Measurements from ENCODE around the gene SH3RF3. TPM values are rescaled to one million over a fixed set of nuclear protein-coding genes. Genes with fewer than 3 reads are reported as not detected.

The SH3RF3 gene
- total and polyA plus RNA-seq, 2 donors (not counting 1 experiment from before 2014, with no cell fraction given), result 8.3 to 10.1 TPM

GRCh38 chr2:109331896-109332848 lies 203.2 kb downstream of the SH3RF3 start:
- Histone ChIP-seq H3K4me1 (ENCODE audit: control insufficient read depth, extremely low read depth, insufficient read depth, low read length) (peaks cover 46% of the 10 kb centered on the region), H3K9ac (ENCODE audit: insufficient read depth, low read length) (peak overlapping the region; percentile 51), H3K27ac (ENCODE audit: insufficient read depth, low read length) (peak overlapping the region; percentile 67), H3K9me3 (ENCODE audit: control insufficient read depth, insufficient read depth, low read depth, low read length) (no peaks in the 10 kb centered on the region), H4K20me1 (ENCODE audit: control insufficient read depth, extremely low read depth, insufficient read depth, low read length) (no peaks in the 10 kb centered on the region), H2AFZ (ENCODE audit: low read length) (no peak overlapping the region), H3K4me3 (replicated peaks in 1 of 4; ENCODE audit: control extremely low read depth in 1 of 4, insufficient read depth in 1 of 4, low read depth in 3 of 4, low read length in 4 of 4) (no peak overlapping the region), H3K4me2 (ENCODE audit: extremely low read depth, insufficient read depth, low read length) (peak overlapping the region; percentile 70), H3K27me3 (ENCODE audit: control insufficient read depth, insufficient read depth, low read length) (no peaks in the 10 kb centered on the region), H3K79me2 (ENCODE audit: control insufficient read depth, insufficient read depth, low read length) (peaks cover 27% of the 10 kb centered on the region), H3K36me3 (ENCODE audit: control insufficient read depth, insufficient read depth, low read length) (no peaks in the 10 kb centered on the region)
- no peak for TF ChIP-seq CTCF (conservative IDR thresholded peaks at IDR 0.05 in 1 of 2, IDR thresholded peaks at IDR 0.05 in 1 of 2; ENCODE audit: low read depth in 1 of 2, low read length in 2 of 2)
- TF ChIP-seq EZH2 (IDR thresholded peaks at IDR 0.05; ENCODE audit: low read length, missing control alignments), result no peak
- peak; percentile 87 to 95 for DNase-seq (ENCODE audit: low read depth in 2 of 2)

- Histone ChIP-seq H4K20me1 (ENCODE audit: control insufficient read depth, extremely low read depth, insufficient read depth, low read length) (no peaks in the 10 kb centered on the region), H3K36me3 (ENCODE audit: control insufficient read depth, insufficient read depth, low read length) (no peaks in the 10 kb centered on the region), H3K4me1 (ENCODE audit: control insufficient read depth, extremely low read depth, insufficient read depth, low read length) (peaks cover 49% of the 10 kb centered on the region), H3K9me3 (ENCODE audit: control insufficient read depth, insufficient read depth, low read depth, low read length) (no peaks in the 10 kb centered on the region), H3K27me3 (ENCODE audit: control insufficient read depth, insufficient read depth, low read length) (no peaks in the 10 kb centered on the region), H3K4me2 (ENCODE audit: extremely low read depth, insufficient read depth, low read length) (peak overlapping the region; percentile 0), H2AFZ (ENCODE audit: low read length) (no peak overlapping the region), H3K79me2 (ENCODE audit: control insufficient read depth, insufficient read depth, low read length) (peaks cover 32% of the 10 kb centered on the region), H3K4me3 (replicated peaks in 1 of 4; ENCODE audit: control extremely low read depth in 1 of 4, insufficient read depth in 1 of 4, low read depth in 3 of 4, low read length in 4 of 4) (no peak overlapping the region), H3K9ac (ENCODE audit: insufficient read depth, low read length) (no peak overlapping the region), H3K27ac (ENCODE audit: insufficient read depth, low read length) (peak overlapping the region; percentile 67)
- no peak for TF ChIP-seq CTCF (conservative IDR thresholded peaks at IDR 0.05 in 1 of 2, IDR thresholded peaks at IDR 0.05 in 1 of 2; ENCODE audit: low read depth in 1 of 2, low read length in 2 of 2)
- no peak for TF ChIP-seq EZH2 (IDR thresholded peaks at IDR 0.05; ENCODE audit: low read length, missing control alignments)
- DNase-seq (ENCODE audit: low read depth in 2 of 2), result no peak
Measured at GRCh38 chr2:109332880-109333279, 203.9 kb downstream of the SH3RF3 start.

GRCh38 chr2:109333414-109334210 lies 204.6 kb downstream of the SH3RF3 start:
- peak overlapping the region; percentile 67 for H3K27ac ChIP-seq (ENCODE audit: insufficient read depth, low read length)
- no peak overlapping the region for H3K9ac ChIP-seq (ENCODE audit: insufficient read depth, low read length)
- no peak overlapping the region for H3K4me3 ChIP-seq (replicated peaks in 1 of 4; ENCODE audit: control extremely low read depth in 1 of 4, insufficient read depth in 1 of 4, low read depth in 3 of 4, low read length in 4 of 4)
- H3K27me3 ChIP-seq (ENCODE audit: control insufficient read depth, insufficient read depth, low read length), result no peaks in the 10 kb centered on the region
- peaks cover 39% of the 10 kb centered on the region for H3K79me2 ChIP-seq (ENCODE audit: control insufficient read depth, insufficient read depth, low read length)
- no peaks in the 10 kb centered on the region for H3K36me3 ChIP-seq (ENCODE audit: control insufficient read depth, insufficient read depth, low read length)
- DNase-seq (ENCODE audit: low read depth in 2 of 2), result no peak
- H3K4me2 ChIP-seq (ENCODE audit: extremely low read depth, insufficient read depth, low read length), result no peak overlapping the region
- no peaks in the 10 kb centered on the region for H4K20me1 ChIP-seq (ENCODE audit: control insufficient read depth, extremely low read depth, insufficient read depth, low read length)
- H3K4me1 ChIP-seq (ENCODE audit: control insufficient read depth, extremely low read depth, insufficient read depth, low read length), result peaks cover 49% of the 10 kb centered on the region
- no peak overlapping the region for H2AFZ ChIP-seq (ENCODE audit: low read length)
- H3K9me3 ChIP-seq (ENCODE audit: control insufficient read depth, insufficient read depth, low read depth, low read length), result no peaks in the 10 kb centered on the region
- TF ChIP-seq CTCF (conservative IDR thresholded peaks at IDR 0.05 in 1 of 2, IDR thresholded peaks at IDR 0.05 in 1 of 2; ENCODE audit: low read depth in 1 of 2, low read length in 2 of 2) (peak; percentile 23 to 54), EZH2 (IDR thresholded peaks at IDR 0.05; ENCODE audit: low read length, missing control alignments) (no peak)

All from fibroblast of lung (primary cell).